Measurements from ENCODE around the gene NACC2.

GRCh38 chr9:135959814-135960213, 135.3 kb downstream of the NACC2 start:
- TF ChIP-seq CTCF (IDR thresholded peaks at IDR 0.05) (no peak), POLR2A (IDR thresholded peaks at IDR 0.05) (no peak), EP300 (IDR thresholded peaks at IDR 0.05) (no peak)
